Measurements from ENCODE around the gene GPX3. TPM values are rescaled to one million over a fixed set of nuclear protein-coding genes. Genes with fewer than 3 reads are reported as not detected.

GPX3 gene
- total RNA-seq, 1 experiment from 2014 or later: 20.4 TPM

DNA sequence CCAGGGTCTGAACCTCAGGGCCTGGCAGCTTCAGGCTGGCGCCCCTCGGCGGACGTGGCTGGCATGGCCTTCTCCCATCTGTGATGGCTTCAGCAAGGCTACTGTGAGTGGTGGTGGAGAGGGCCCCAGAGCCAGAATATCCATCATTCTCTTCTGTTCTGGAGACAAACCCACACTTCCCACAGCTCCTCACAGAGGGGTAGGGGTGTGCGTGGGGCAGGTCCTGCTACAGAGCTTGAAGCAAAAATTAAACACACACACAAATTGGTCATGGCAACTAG is 9.6 kb downstream of the GPX3 start:
- H3K27ac ChIP-seq (ENCODE audit: insufficient read length, low read depth, low read length): no peak overlapping the region
- no peaks in the 10 kb centered on the region for H3K9me3 ChIP-seq (ENCODE audit: control insufficient read depth, low read depth, low read length)
- H4K91ac ChIP-seq (ENCODE audit: insufficient read length, low read depth, low read length): no peak overlapping the region
- H3K4me2 ChIP-seq (ENCODE audit: insufficient read depth, insufficient read length, low read length): no peak overlapping the region
- Mint-ChIP-seq H3K9me3 (no peaks in the 10 kb centered on the region; a peak in 1 of 5 replicates), H3K4me3 (no peak overlapping the region), H3K36me3 (ENCODE audit: insufficient read depth in 1 of 3, low read depth in 3 of 3) (peaks cover 2 to 40% (median 21%) of the 10 kb centered on the region in 3 experiments), H3K27me3 (ENCODE audit: low read depth) (no peaks in the 10 kb centered on the region; the same call in 1 of the 2 replicates), H3K4me1 (no peaks in the 10 kb centered on the region), H3K27ac (no peak overlapping the region; a peak in 1 of 7 replicates)
- H3K4ac ChIP-seq (ENCODE audit: low read depth, low read length): no peak overlapping the region
- no peaks in the 10 kb centered on the region for H3K79me2 ChIP-seq (ENCODE audit: insufficient read depth, low read length)
- no peak overlapping the region for H2BK5ac ChIP-seq (ENCODE audit: insufficient read length, low read length)
- H2AFZ ChIP-seq (ENCODE audit: low read length): no peak overlapping the region
- no peaks in the 10 kb centered on the region for H3K4me1 ChIP-seq (ENCODE audit: insufficient read depth, low read length)
- no peaks in the 10 kb centered on the region for H4K20me1 ChIP-seq (ENCODE audit: control insufficient read depth, insufficient read depth, insufficient read length)
- H3K14ac ChIP-seq (ENCODE audit: insufficient read depth, low read length): no peak overlapping the region
- H2AK5ac ChIP-seq (ENCODE audit: insufficient read length, low read length): no peak overlapping the region
- H3K18ac ChIP-seq (ENCODE audit: insufficient read length, low read depth, low read length): no peak overlapping the region
- H2BK20ac ChIP-seq (ENCODE audit: low read depth, low read length, poor library complexity, severe bottlenecking): no peak overlapping the region
- no CpG with 5 or more reads among the region's 5 CpGs for WGBS (ENCODE audit: extremely low coverage, insufficient read length, low lambda C conversion rate)
- no peak for DNase-seq
- no peak overlapping the region for H3K56ac ChIP-seq (ENCODE audit: insufficient read length, low read depth, low read length)
- no peak overlapping the region for H2BK15ac ChIP-seq (ENCODE audit: low read depth, low read length)
- no peak overlapping the region for H4K5ac ChIP-seq (ENCODE audit: insufficient read length, low read depth, low read length)
- no peak overlapping the region for H2BK12ac ChIP-seq (ENCODE audit: insufficient read length, low read depth, low read length)
- H3K9ac ChIP-seq (ENCODE audit: extremely low read depth, insufficient read length, low read length): no peak overlapping the region
- H3K23me2 ChIP-seq (ENCODE audit: insufficient read length, low read depth, low read length, poor library complexity, severe bottlenecking): no peaks in the 10 kb centered on the region
- H3K27me3 ChIP-seq (ENCODE audit: insufficient read depth, low read length): no peaks in the 10 kb centered on the region
- no peak overlapping the region for H4K8ac ChIP-seq (replicated peaks; ENCODE audit: insufficient read length, low read depth, low read length)
- no peak overlapping the region for H3K23ac ChIP-seq (ENCODE audit: insufficient read length, low read depth, low read length)
- TF ChIP-seq, protein P1, sequence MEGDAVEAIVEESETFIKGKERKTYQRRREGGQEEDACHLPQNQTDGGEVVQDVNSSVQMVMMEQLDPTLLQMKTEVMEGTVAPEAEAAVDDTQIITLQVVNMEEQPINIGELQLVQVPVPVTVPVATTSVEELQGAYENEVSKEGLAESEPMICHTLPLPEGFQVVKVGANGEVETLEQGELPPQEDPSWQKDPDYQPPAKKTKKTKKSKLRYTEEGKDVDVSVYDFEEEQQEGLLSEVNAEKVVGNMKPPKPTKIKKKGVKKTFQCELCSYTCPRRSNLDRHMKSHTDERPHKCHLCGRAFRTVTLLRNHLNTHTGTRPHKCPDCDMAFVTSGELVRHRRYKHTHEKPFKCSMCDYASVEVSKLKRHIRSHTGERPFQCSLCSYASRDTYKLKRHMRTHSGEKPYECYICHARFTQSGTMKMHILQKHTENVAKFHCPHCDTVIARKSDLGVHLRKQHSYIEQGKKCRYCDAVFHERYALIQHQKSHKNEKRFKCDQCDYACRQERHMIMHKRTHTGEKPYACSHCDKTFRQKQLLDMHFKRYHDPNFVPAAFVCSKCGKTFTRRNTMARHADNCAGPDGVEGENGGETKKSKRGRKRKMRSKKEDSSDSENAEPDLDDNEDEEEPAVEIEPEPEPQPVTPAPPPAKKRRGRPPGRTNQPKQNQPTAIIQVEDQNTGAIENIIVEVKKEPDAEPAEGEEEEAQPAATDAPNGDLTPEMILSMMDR (conservative IDR thresholded peaks at IDR 0.05): no peak
- H2BK120ac ChIP-seq (ENCODE audit: low read depth, low read length, poor library complexity, severe bottlenecking): no peak overlapping the region
- H3T11ph ChIP-seq (ENCODE audit: low read length): no peak overlapping the region
- no peaks in the 10 kb centered on the region for H3K79me1 ChIP-seq (ENCODE audit: insufficient read depth, low read depth, low read length, poor library complexity, severe bottlenecking)

Data from H9 (cell line).